Thoracic aorta (tissue), 2 donors: ENCODE measurements around the gene LNP1. TPM values are rescaled to one million over a fixed set of nuclear protein-coding genes. Genes with fewer than 3 reads are reported as not detected.

ENCODE experiments used
- ATAC-seq: fragments of 150-250 bp; one replicate; pipeline ENCODE4 v1.8.0; 2017; ENCODE audit warnings: low read depth; ENCODE audit not compliant: insufficient number of reproducible peaks, low FRiP score
- DNase-seq: peaks from one replicate; pipeline ENCODE4 v3.0.0-alpha.2; 2020; ENCODE audit warnings: low spot score
- H3K27ac ChIP-seq, 2 donors: fragments of 200-600 bp; sonication (generic); 1 replicate in 1 of 2; 2 replicates in 1 of 2; pipeline ENCODE4 v1.5.1; 2016; ENCODE audit warnings: mild to moderate bottlenecking in 2 of 2, moderate library complexity in 2 of 2
- H3K27me3 ChIP-seq: fragments of 200-600 bp; sonication (generic); replicated peaks from 2 replicates; pipeline ENCODE4 v1.6.0; 2016; ENCODE audit warnings: mild to moderate bottlenecking; ENCODE audit not compliant: insufficient read depth
- H3K36me3 ChIP-seq: fragments of 200-600 bp; sonication (generic); one replicate; pipeline ENCODE4 v1.5.1; 2016
- H3K4me1 ChIP-seq, 2 donors: fragments of 200-600 bp; sonication (generic); 1 replicate in 1 of 2; 2 replicates in 1 of 2; pipeline versions ENCODE4 v1.5.1 to v1.6.0; 2016; ENCODE audit warnings: low read depth in 2 of 2, mild to moderate bottlenecking in 1 of 2; ENCODE audit not compliant: control insufficient read depth in 1 of 2
- H3K4me3 ChIP-seq: fragments of 200-600 bp; sonication (generic); 2 replicates; pipeline ENCODE4 v1.5.1; 2016; ENCODE audit warnings: mild to moderate bottlenecking
- H3K9me3 ChIP-seq: fragments of 200-600 bp; sonication (generic); 2 replicates; pipeline ENCODE4 v1.5.1; 2016
- total RNA-seq, 2 donors: library from RNA; depleted of rRNA; stranded (reverse); fragments of >200 nt; gene quantifications; one replicate each; pipeline versions ENCODE4 v1.1.0 to v1.2.3, GENCODE V29; 2016
- TF ChIP-seq, protein P1 (sequence below): fragments of 200-600 bp; sonication (generic); IDR thresholded peaks from one replicate; pipeline ENCODE4 v1.5.1; 2019; ENCODE audit warnings: antibody characterized with exemption

The LNP1 gene
- total RNA-seq, 2 donors from 2014 or later, result 3.0 to 11.4 TPM

DNA sequence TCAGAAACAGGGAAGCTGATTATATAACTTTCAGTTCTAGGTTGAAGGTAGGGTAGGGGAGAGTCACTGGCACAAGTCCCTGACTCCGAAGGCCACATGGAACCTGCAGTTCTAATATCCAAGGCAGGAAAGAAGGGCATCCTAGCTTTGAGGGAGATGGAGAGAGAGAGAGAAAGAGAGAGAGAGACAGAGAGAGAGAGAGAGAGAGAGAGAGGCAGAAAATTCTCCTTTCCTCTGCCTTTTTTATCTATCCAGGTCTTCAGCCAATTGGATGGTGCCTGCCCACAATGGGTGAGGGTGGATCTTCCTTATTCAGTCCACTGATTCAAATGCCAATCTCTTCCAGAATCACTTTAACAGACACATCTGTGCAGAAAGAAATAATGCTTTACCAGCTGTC lies 55.4 kb downstream of the LNP1 start:
- Histone ChIP-seq H3K27ac (no peak overlapping the region), H3K36me3 (no peaks in the 10 kb centered on the region), H3K9me3 (no peaks in the 10 kb centered on the region), H3K4me3 (no peak overlapping the region), H3K27me3 (no peaks in the 10 kb centered on the region), H3K4me1 (no peaks in the 10 kb centered on the region)
- ATAC-seq (no peak), DNase-seq (no peak)
- TF ChIP-seq, protein P1, sequence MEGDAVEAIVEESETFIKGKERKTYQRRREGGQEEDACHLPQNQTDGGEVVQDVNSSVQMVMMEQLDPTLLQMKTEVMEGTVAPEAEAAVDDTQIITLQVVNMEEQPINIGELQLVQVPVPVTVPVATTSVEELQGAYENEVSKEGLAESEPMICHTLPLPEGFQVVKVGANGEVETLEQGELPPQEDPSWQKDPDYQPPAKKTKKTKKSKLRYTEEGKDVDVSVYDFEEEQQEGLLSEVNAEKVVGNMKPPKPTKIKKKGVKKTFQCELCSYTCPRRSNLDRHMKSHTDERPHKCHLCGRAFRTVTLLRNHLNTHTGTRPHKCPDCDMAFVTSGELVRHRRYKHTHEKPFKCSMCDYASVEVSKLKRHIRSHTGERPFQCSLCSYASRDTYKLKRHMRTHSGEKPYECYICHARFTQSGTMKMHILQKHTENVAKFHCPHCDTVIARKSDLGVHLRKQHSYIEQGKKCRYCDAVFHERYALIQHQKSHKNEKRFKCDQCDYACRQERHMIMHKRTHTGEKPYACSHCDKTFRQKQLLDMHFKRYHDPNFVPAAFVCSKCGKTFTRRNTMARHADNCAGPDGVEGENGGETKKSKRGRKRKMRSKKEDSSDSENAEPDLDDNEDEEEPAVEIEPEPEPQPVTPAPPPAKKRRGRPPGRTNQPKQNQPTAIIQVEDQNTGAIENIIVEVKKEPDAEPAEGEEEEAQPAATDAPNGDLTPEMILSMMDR, result no peak

DNA sequence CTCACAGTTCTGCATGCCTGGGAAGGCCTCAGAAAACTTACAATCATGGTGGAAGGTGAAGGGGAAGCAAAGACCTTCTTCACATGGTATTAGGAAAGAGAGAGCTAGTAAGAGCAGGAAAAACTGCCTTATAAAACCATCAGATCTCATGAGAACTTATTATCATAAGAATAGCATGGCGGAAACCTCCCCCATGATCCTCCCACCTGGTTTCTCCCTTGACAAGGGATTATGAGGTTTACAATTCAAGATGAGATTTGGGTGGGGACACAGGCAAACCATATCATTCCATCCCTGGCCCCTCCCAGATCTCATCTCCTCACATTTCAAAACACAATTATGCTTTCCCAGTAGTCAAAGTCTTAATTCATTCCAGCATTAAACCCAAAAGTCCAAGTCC lies 56.5 kb downstream of the LNP1 start:
- H3K27ac ChIP-seq, result no peak overlapping the region
- H3K4me1 ChIP-seq, result no peaks in the 10 kb centered on the region
- no peaks in the 10 kb centered on the region for H3K27me3 ChIP-seq
- H3K36me3 ChIP-seq, result no peaks in the 10 kb centered on the region
- no peaks in the 10 kb centered on the region for H3K9me3 ChIP-seq
- DNase-seq, result no peak
- no peak for ATAC-seq
- H3K4me3 ChIP-seq, result no peak overlapping the region
- TF ChIP-seq, protein P1, result no peak

DNA sequence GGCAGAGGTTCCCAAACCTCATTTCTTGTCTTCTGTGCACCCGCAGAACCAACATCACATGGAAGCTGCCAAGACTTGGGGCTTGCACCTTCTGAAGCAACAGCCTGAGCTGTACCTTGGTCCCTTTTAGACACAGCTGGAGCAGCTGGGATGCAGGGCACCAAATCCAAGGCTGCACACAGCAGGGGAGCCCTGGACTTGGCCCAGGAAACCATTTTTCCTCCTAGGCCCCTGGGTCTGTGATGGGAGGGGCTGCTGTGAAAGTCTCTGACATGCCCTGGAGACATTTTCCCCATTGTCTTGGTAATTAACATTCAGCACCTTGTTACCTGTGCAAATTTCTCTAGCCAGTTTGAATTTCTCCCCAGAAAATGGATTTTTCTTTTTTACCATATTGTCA lies 57.5 kb downstream of the LNP1 start:
- DNase-seq (no peak), ATAC-seq (no peak)
- Histone ChIP-seq H3K36me3 (no peaks in the 10 kb centered on the region), H3K4me1 (no peaks in the 10 kb centered on the region), H3K27ac (no peak overlapping the region), H3K9me3 (no peaks in the 10 kb centered on the region), H3K4me3 (no peak overlapping the region), H3K27me3 (no peaks in the 10 kb centered on the region)
- TF ChIP-seq, protein P1, result no peak

DNA sequence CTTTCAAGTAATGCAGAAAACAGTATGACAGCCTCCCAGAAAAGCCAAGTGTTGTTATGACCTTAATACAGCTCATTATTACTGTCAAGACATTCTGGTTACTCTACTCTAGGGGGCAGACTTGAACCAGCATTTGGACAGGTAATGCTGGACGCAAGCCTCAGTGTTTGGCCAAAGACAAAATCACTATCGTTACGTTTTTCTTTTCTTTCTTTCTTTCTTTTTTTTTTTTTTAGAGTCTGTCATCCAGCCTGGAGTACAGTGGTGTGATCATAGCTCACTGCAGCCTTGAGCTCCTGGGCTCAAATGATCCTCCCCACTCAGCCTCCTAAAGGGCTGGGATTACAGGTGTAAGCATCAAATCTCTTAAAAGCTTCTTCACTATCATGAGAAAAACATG lies 61.7 kb downstream of the LNP1 start:
- Histone ChIP-seq H3K9me3 (no peaks in the 10 kb centered on the region), H3K27ac (no peak overlapping the region), H3K27me3 (no peaks in the 10 kb centered on the region), H3K4me1 (peaks cover 0 to 4% of the 10 kb centered on the region in 2 donors), H3K4me3 (no peak overlapping the region), H3K36me3 (no peaks in the 10 kb centered on the region)
- ATAC-seq (peak; percentile 81), DNase-seq (no peak)
- TF ChIP-seq, protein P1, result peak; percentile 63

DNA sequence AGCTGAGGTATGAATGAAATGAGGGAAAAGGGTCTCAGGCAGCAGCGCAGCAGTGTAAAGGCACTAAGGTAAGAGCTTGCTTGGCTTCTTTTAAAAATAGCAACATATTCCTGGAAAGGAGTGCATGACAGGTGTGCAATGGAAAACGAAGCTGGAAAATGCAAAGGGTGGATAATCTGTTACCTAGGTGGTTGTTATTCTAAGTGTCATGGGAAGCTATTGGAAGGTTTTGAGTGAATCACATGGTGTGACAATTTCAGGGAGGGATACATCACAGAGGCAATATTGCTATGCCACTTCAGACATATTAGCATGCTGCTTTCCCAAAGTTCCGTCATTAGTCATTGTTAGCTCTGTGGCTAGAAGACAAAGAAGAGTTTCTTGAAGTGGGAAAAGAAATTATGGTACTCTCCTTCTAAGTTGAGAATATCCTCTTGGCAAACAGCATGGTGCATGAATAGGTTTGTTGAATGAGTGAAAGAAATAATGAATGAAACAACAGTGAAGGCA lies 62.4 kb downstream of the LNP1 start:
- Histone ChIP-seq H3K4me1 (peaks cover 0 to 4% of the 10 kb centered on the region in 2 donors), H3K27ac (no peak overlapping the region), H3K27me3 (no peaks in the 10 kb centered on the region), H3K36me3 (no peaks in the 10 kb centered on the region), H3K9me3 (no peaks in the 10 kb centered on the region), H3K4me3 (no peak overlapping the region)
- TF ChIP-seq, protein P1, result no peak
- DNase-seq, result no peak
- ATAC-seq, result no peak
